H1 (cell line): Measurements from ENCODE around the gene LPXN. TPM values are rescaled to one million over a fixed set of nuclear protein-coding genes. Genes with fewer than 3 reads are reported as not detected.

ENCODE experiments used
- ATF2 ChIP-seq: IDR thresholded peaks from 2 replicates; pipeline ENCODE4 v1.6.1; 2012; ENCODE audit warnings: low read length, inconsistent platforms
- CTBP2 ChIP-seq: IDR thresholded peaks from 2 replicates; pipeline ENCODE4 v1.7.0; 2011; ENCODE audit warnings: borderline replicate concordance, mild to moderate bottlenecking, moderate library complexity, mixed read lengths, low read length; ENCODE audit not compliant: insufficient read depth, insufficient read length
- EGR1 ChIP-seq: IDR thresholded peaks from 2 replicates; pipeline ENCODE4 v1.6.1; 2011; ENCODE audit warnings: low read depth, low read length, borderline replicate concordance
- HDAC2 ChIP-seq, 2 experiments: fragments of 300-600 bp in 1 of 2; sonication (generic) in 1 of 2; IDR thresholded peaks; 2 replicates each; pipeline ENCODE4 v1.6.1; 2011 to 2012; ENCODE audit warnings: low read depth in 2 of 2, low read length in 2 of 2, mild to moderate bottlenecking in 2 of 2, moderate library complexity in 2 of 2, borderline replicate concordance in 1 of 2, inconsistent platforms in 1 of 2
- JUN ChIP-seq: IDR thresholded peaks from 2 replicates; pipeline ENCODE4 v1.6.1; 2011; ENCODE audit warnings: low read depth, mild to moderate bottlenecking, improper control_type of control experiment, low read length
- MAX ChIP-seq: IDR thresholded peaks from 2 replicates; pipeline ENCODE4 v1.6.1; 2012; ENCODE audit warnings: inconsistent platforms
- POLR2AphosphoS5 ChIP-seq: IDR thresholded peaks from 2 replicates; pipeline ENCODE4 v1.6.1; 2011; ENCODE audit warnings: low read depth, low read length
- SUZ12 ChIP-seq: fragments of 200-600 bp; sonication (generic); IDR thresholded peaks from 2 replicates; pipeline ENCODE4 v1.6.1; 2012; ENCODE audit warnings: mild to moderate bottlenecking, inconsistent platforms, low read length, moderate library complexity, mixed read lengths
- TEAD4 ChIP-seq: IDR thresholded peaks from 2 replicates; pipeline ENCODE4 v1.6.1; 2012; ENCODE audit warnings: low read depth, low read length, inconsistent platforms, mixed read lengths
- USF2 ChIP-seq: IDR thresholded peaks from 2 replicates; pipeline ENCODE4 v1.6.1; 2011; ENCODE audit warnings: low read length, improper control_type of control experiment
- YY1 ChIP-seq: IDR thresholded peaks from 2 replicates; pipeline ENCODE4 v1.6.1; 2011; ENCODE audit warnings: low read depth, mild to moderate bottlenecking, low read length
- polyA plus RNA-seq, 7 experiments: library from polyadenylated mRNA; depleted of rRNA in 3 of 7; stranded (reverse) in 5 of 7; unstranded in 2 of 7; fragments of >200 nt in 5 of 7; fragments of 200-250 nt in 2 of 7; gene quantifications; 1 replicate in 5 of 7; 2 replicates in 1 of 7; 4 replicates in 1 of 7; pipeline versions ENCODE4 v1.2.1 to v1.2.3, GENCODE V29; 2011 to 2013; ENCODE audit warnings: missing spikeins in 2 of 7, mixed read lengths in 2 of 7
- total RNA-seq: library from RNA; stranded (reverse); fragmentation: NEBNext Ultra II Directional; extraction: Animal tissue kit (Norgen Biotek cat#: 25700); gene quantifications from 2 replicates; pipeline ENCODE4 v1.2.1, GENCODE V29; 2021

The LPXN gene
- total and polyA plus RNA-seq, 2 of the 8 experiments (the other 6 are each of a cell fraction or from before 2014, with no cell fraction given) = 1.4 to 2.7 TPM

- TF ChIP-seq USF2 = no peak
- TF ChIP-seq EGR1 = no peak
- TF ChIP-seq POLR2AphosphoS5 = no peak
- TF ChIP-seq ATF2 = no peak
- peak; percentile 27; the same call in 1 of the 2 replicates for TF ChIP-seq TEAD4
- no peak for TF ChIP-seq SUZ12
- no peak for TF ChIP-seq CTBP2
- 0 out of 2 replicates have a peak, but pooled peaks have one; percentile 12 for TF ChIP-seq MAX
- TF ChIP-seq JUN = no peak
- no peak for TF ChIP-seq HDAC2 (IDR thresholded peaks at IDR 0.05; ENCODE audit: borderline replicate concordance in 1 of 2, low read depth in 2 of 2, low read length in 2 of 2)
- peak; percentile 58; the same call in 1 of the 2 replicates for TF ChIP-seq YY1
Measured at GRCh38 chr11:58524232-58525036, 51.2 kb downstream of the LPXN start (continued).
